ENCODE data around the gene CDS2. TPM values are rescaled to one million over a fixed set of nuclear protein-coding genes. Genes with fewer than 3 reads are reported as not detected.
A peak's percentile ranks its signal among the peaks of the same experiment; 100 is the strongest.

CDS2 gene
- total and polyA plus RNA-seq, 10 of the 15 experiments (the other 5 are each of a cell fraction or from before 2014, with no cell fraction given), result 11.5 to 94.7 (median 23.1) TPM

GRCh38 chr20:5131502-5131901 lies 4.7 kb downstream of the CDS2 start (continued):
- TF ChIP-seq PRDM15 (CRISPR knock-in tag; IDR thresholded peaks at IDR 0.05) (no peak), POU2F2 (IDR thresholded peaks at IDR 0.05; ENCODE audit: borderline replicate concordance, low read depth, low read length) (no peak), MXI1 (IDR thresholded peaks at IDR 0.05; ENCODE audit: low read depth, low read length) (no peak), E2F8 (IDR thresholded peaks at IDR 0.05; ENCODE audit: low read depth, partially characterized antibody) (no peak), MEF2B (IDR thresholded peaks at IDR 0.05; ENCODE audit: partially characterized antibody, poor library complexity, severe bottlenecking) (no peak), RB1 (IDR thresholded peaks at IDR 0.05; ENCODE audit: borderline replicate concordance) (no peak), ATF7 (IDR thresholded peaks at IDR 0.05; ENCODE audit: low read depth) (peak; percentile 93)

All from GM12878 (cell line).